Erythroblast (primary cell): Measurements from ENCODE around the gene GPR39.

Source experiments
- GATA1 ChIP-seq: IDR thresholded peaks from 2 replicates; pipeline ENCODE4 v1.6.1; 2011; ENCODE audit warnings: low read depth, mild to moderate bottlenecking, control low read depth, low read length, moderate library complexity
- POLR2A ChIP-seq: IDR thresholded peaks from 2 replicates; pipeline ENCODE4 v1.6.1; 2011; ENCODE audit warnings: mild to moderate bottlenecking, low read length

DNA sequence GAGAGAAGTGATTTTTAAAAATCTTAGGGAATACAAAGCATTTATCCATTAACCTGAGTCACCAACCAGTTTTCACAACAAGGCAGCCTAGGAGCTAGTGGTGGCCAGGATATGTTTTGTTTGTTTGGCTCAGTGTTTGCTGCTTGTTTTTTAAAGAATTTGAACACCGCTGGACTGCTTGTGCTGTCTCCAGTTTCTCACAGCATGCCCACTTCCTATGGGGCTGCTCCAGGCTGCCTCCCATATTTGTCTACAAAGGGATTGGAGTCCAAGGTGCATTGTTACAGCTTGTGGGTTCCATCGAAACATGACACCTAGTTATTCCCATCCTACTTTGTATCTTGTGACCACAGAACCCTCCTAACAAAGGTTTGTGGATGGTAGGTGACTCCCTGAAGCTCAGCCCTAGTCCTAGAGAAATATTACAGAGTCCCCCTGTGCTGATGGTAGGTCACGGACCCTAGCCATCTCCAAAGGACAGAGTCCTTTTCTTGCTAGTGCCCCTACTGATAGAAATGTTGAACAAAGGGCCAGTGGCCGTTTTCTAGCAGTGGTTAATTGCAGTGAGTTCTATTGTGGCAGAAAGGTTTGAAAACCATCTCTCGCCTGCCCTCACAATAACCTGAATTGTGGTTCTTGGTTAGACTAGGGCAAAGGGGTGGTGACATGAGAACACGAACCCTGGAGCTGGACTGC is 23.2 kb downstream of the GPR39 start:
- no peak for TF ChIP-seq POLR2A
- TF ChIP-seq GATA1: no peak
